Endothelial cell of umbilical vein (primary cell): ENCODE results near the gene ZNF839. TPM values are rescaled to one million over a fixed set of nuclear protein-coding genes. Genes with fewer than 3 reads are reported as not detected.

Experiments used
- BruUV-seq: library from RNA; stranded (reverse); fragments of 400-500 nt; replicated peaks from 2 replicates; lab custom pipeline; 2021; lab: Mats Ljungman, UMichigan
- CTCF ChIA-PET: fragments of 300-600, 350-600 bp; sonication (Branson Sonifier 250); formaldehyde crosslinking; loops from one replicate; lab custom pipeline; 2021; ENCODE audit warnings: antibody characterized with exemption, inconsistent platforms; lab: Charles Lee
- POLR2A ChIA-PET: fragments of 300-600, 350-600 bp; sonication (Branson Sonifier 250); formaldehyde crosslinking; loops from one replicate; lab custom pipeline; 2021; ENCODE audit warnings: antibody characterized with exemption, inconsistent platforms; lab: Charles Lee
- DNase-seq: peaks from one replicate; pipeline ENCODE4 v3.0.0-alpha.2; 2011; ENCODE audit warnings: low read depth, low spot score
- FAIRE-seq: peaks from 2 replicates; lab custom pipeline; 2011; peaks lifted over from hg19 to GRCh38; lab: Jason Lieb, UNC
- H2AFZ ChIP-seq: 2 replicates; pipeline ENCODE4 v1.6.0; 2012; ENCODE audit warnings: low read depth, low read length, control low read depth, inconsistent platforms
- H3K27ac ChIP-seq: 2 replicates; pipeline ENCODE4 v1.5.1; 2011; ENCODE audit warnings: low read depth, mild to moderate bottlenecking, control low read depth, low read length, moderate library complexity; ENCODE audit not compliant: insufficient read depth
- H3K27me3 ChIP-seq, 2 experiments: 2 replicates each; pipeline versions ENCODE4 v1.6.0 to v1.6.1; 2011; ENCODE audit warnings: low read length in 2 of 2, mixed read lengths in 1 of 2; ENCODE audit not compliant: control insufficient read depth in 2 of 2, insufficient read depth in 2 of 2
- H3K36me3 ChIP-seq, 2 experiments: 2 replicates in 1 of 2; 3 replicates in 1 of 2; pipeline ENCODE4 v1.5.1; 2011; ENCODE audit warnings: low read length in 2 of 2, mild to moderate bottlenecking in 1 of 2, moderate library complexity in 1 of 2; ENCODE audit not compliant: control insufficient read depth in 2 of 2, insufficient read depth in 2 of 2; ENCODE audit errors: extremely low read depth in 1 of 2
- H3K4me1 ChIP-seq: 3 replicates; pipeline ENCODE4 v1.5.1; 2011; ENCODE audit warnings: mild to moderate bottlenecking, low read length; ENCODE audit not compliant: control insufficient read depth, insufficient read depth; ENCODE audit errors: extremely low read depth
- H3K4me2 ChIP-seq: 2 replicates; pipeline ENCODE4 v1.6.1; 2011; ENCODE audit warnings: low read length, control low read depth, mixed read lengths; ENCODE audit not compliant: insufficient read depth
- H3K4me3 ChIP-seq, 3 experiments: fragments of 200-600 bp in 1 of 3; sonication (generic), shearing (Covaris generic) in 1 of 3; replicated peaks in 1 of 3; 2 replicates each; pipeline ENCODE4 v1.5.1; 2011 to 2016; ENCODE audit warnings: control low read depth in 3 of 3, low read length in 3 of 3, mild to moderate bottlenecking in 2 of 3, inconsistent platforms in 1 of 3, low read depth in 1 of 3, moderate library complexity in 1 of 3; ENCODE audit not compliant: insufficient read depth in 1 of 3
- H3K79me2 ChIP-seq: 2 replicates; pipeline ENCODE4 v1.6.0; 2012; ENCODE audit warnings: low read length, inconsistent platforms; ENCODE audit not compliant: control insufficient read depth, insufficient read depth
- H3K9ac ChIP-seq: replicated peaks from 2 replicates; pipeline ENCODE3; 2011; ENCODE audit warnings: low read length, control low read depth; ENCODE audit not compliant: insufficient read depth; ENCODE audit errors: extremely low read depth
- H3K9me1 ChIP-seq: replicated peaks from 3 replicates; pipeline ENCODE4 v1.6.0; 2011; ENCODE audit warnings: mild to moderate bottlenecking, low read length; ENCODE audit not compliant: control insufficient read depth, insufficient read depth; ENCODE audit errors: extremely low read depth
- H3K9me3 ChIP-seq: replicated peaks from 2 replicates; pipeline ENCODE4 v1.5.1; 2012; ENCODE audit warnings: low read length, inconsistent platforms; ENCODE audit not compliant: control insufficient read depth, insufficient read depth
- H4K20me1 ChIP-seq: replicated peaks from 2 replicates; pipeline ENCODE3; 2011; ENCODE audit warnings: mild to moderate bottlenecking, low read length; ENCODE audit not compliant: control insufficient read depth, insufficient read depth; ENCODE audit errors: extremely low read depth
- CTCF ChIP-seq, 2 donors: IDR thresholded peaks; 1 replicate in 1 of 2; 2 replicates in 1 of 2; pipeline ENCODE4 v1.5.1; 2011; ENCODE audit warnings: low read length in 2 of 2, mild to moderate bottlenecking in 2 of 2, moderate library complexity in 2 of 2, control low read depth in 1 of 2, inconsistent platforms in 1 of 2, low read depth in 1 of 2; ENCODE audit not compliant: insufficient read depth in 1 of 2; ENCODE audit errors: extremely low read depth in 1 of 2
- EZH2 ChIP-seq: IDR thresholded peaks from 2 replicates; pipeline ENCODE4 v1.6.1; 2012; ENCODE audit warnings: borderline replicate concordance, low read depth, mild to moderate bottlenecking, moderate library complexity, low read length, inconsistent platforms; ENCODE audit not compliant: severe bottlenecking
- FOS ChIP-seq: IDR thresholded peaks from 2 replicates; pipeline ENCODE4 v1.6.1; 2011; ENCODE audit warnings: mild to moderate bottlenecking, low read length, moderate library complexity, borderline replicate concordance; ENCODE audit not compliant: insufficient read depth
- GATA2 ChIP-seq: IDR thresholded peaks from 2 replicates; pipeline ENCODE4 v1.7.0; 2011; ENCODE audit warnings: low read depth, mild to moderate bottlenecking, moderate library complexity, mixed read lengths, low read length; ENCODE audit not compliant: insufficient read length, insufficient read depth
- JUN ChIP-seq: IDR thresholded peaks from 2 replicates; pipeline ENCODE4 v1.6.1; 2011; ENCODE audit warnings: borderline replicate concordance, low read depth; ENCODE audit not compliant: insufficient read length, insufficient read depth
- MAX ChIP-seq: IDR thresholded peaks from 2 replicates; pipeline ENCODE4 v1.6.1; 2011; ENCODE audit not compliant: insufficient read depth, insufficient read length
- POLR2A ChIP-seq: IDR thresholded peaks from 2 replicates; pipeline ENCODE4 v1.6.1; 2012; ENCODE audit warnings: low read depth, mild to moderate bottlenecking, control low read depth, low read length
- dilution Hi-C: fragments of 300-500 bp; cut with MboI; formaldehyde crosslinking; loops from one replicate; pipeline ENCODE4 v1.15.0; 2019; ENCODE audit warnings: low sequenced_read_pairs; ENCODE audit not compliant: extremely low pct_ligation_motif_present
- intact Hi-C: fragments of 100-400 bp; cut with micrococcal nuclease; formaldehyde crosslinking; loops from one replicate; pipeline ENCODE4 v1.10.0; 2022
- polyA plus RNA-seq, 4 experiments: library from polyadenylated mRNA; depleted of rRNA in 3 of 4; stranded (reverse) in 3 of 4; unstranded in 1 of 4; fragments of >200 nt; gene quantifications; 2 replicates each; pipeline versions ENCODE4 v1.2.1 to v1.2.3, GENCODE V29; 2011 to 2012; ENCODE audit warnings: missing spikeins in 1 of 4
- total RNA-seq: library from RNA; stranded (reverse); gene quantifications from 2 replicates; pipeline ENCODE4 v1.2.3, GENCODE V29; 2021

ZNF839 gene
- total and polyA plus RNA-seq, 2 donors (not counting 3 experiments of a cell fraction or from before 2014, with no cell fraction given) = 9.8 to 12.5 TPM

DNA sequence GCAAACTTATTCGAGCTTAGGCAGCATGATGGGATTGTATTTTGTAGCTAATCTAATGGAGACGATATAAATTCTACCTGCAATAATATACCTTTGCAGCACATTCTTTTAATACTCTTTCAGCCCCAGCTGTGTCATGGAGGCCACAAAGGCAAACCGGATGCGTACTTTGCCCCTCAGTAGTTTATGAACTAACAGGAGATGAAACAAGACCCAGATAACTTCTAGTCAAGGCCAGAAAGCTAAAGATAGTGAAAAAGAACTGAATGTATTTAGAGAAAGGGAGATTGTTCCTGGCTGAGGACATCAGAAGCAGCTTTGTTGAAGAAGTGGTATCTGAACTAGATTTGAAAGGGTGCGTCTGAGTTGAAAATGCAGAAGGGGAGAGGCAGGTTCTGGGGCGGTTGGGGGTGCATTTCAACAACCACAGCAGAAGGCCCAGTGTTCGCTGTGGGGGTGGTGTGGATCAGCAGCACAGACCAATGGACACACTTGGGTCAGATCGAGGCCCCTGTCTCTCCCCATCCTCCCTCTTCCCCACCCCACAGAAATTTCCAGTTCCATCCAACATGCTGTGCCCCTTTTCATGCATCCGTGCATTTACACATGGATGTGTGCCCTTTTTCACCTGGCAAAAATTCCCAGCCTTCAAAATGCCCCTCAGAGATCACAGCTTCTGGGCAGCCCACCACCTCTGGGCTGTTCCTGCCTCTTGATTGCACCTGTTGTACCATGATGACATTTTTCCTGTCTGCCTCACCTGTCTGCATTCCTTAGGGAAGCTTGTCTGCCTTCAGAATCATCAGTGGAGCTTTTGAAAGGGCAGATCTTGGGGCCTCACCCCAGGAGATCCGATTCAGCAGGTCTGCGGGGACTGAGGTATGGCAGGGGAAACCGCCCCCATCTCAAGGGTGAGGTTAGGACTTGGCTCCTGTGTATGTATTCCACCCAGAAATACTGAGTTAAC, 2.2 kb downstream of the ZNF839 start:
- CTCF ChIA-PET = interaction anchor here (0.6 kb wide), 1 partner anchor 15 kb away, joined by 5 read pairs; no protein-coding TSS in a partner anchor
- dilution Hi-C loops = no loop called here
- POLR2A ChIA-PET = no interaction called here

DNA sequence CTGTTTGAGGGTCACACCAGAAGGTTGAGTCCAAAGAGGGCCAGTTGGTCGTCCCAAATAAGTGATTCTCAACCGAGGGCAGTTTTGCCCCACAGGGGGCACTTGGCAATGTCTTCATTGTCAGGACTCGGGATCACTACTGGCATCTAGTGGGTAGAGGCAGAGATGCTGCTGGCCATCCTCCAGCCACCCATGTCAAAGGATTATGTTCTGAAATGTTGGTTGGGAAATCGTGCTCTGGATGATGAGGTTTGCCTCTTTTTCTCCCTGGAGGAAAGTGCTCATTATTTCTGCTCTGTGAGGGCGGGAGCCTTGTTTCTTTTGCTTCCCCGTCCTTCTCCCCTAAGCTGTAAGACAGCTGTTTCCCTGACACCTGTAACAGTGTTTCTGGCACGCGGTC, 3.6 kb downstream of the ZNF839 start:
- dilution Hi-C loops = no loop called here
- BruUV-seq = no TSS peak
- no peak overlapping the region for H3K4me3 ChIP-seq
- ChIA-PET POLR2A (no interaction called here), CTCF (no interaction called here)
- no peak overlapping the region for H3K4me2 ChIP-seq
- H3K4me1 ChIP-seq = peaks cover 10% of the 10 kb centered on the region
- DNase-seq (peak; percentile 71), FAIRE-seq (peak; percentile 85)
- no peaks in the 10 kb centered on the region for H3K9me3 ChIP-seq
- no peak overlapping the region for H3K9ac ChIP-seq
- no peaks in the 10 kb centered on the region for H4K20me1 ChIP-seq
- TF ChIP-seq CTCF (IDR thresholded peaks at IDR 0.05; ENCODE audit: extremely low read depth in 1 of 2, insufficient read depth in 1 of 2, low read depth in 1 of 2, low read length in 2 of 2) (peak; percentile 60 to 79), MAX (no peak), FOS (no peak), EZH2 (no peak), GATA2 (no peak)
- H3K36me3 ChIP-seq = peaks cover 0 to 3% of the 10 kb centered on the region in 2 experiments
- no peaks in the 10 kb centered on the region for H3K9me1 ChIP-seq
- H3K27ac ChIP-seq = no peak overlapping the region
- H3K79me2 ChIP-seq = peaks cover 5% of the 10 kb centered on the region
- intact Hi-C loops = loop anchor here (2.0 kb wide), 1 partner anchor 194 kb away; no protein-coding TSS in a partner anchor
- H2AFZ ChIP-seq = no peak overlapping the region
- H3K27me3 ChIP-seq = no peaks in the 10 kb centered on the region

More for the DNA sequence above, 2.2 kb downstream of the ZNF839 start:
- H3K4me1 ChIP-seq = peaks cover 16% of the 10 kb centered on the region
- no peaks in the 10 kb centered on the region for H3K9me3 ChIP-seq
- H3K79me2 ChIP-seq = peaks cover 5% of the 10 kb centered on the region
- no peak overlapping the region for H3K4me2 ChIP-seq
- no TSS peak for BruUV-seq
- H4K20me1 ChIP-seq = no peaks in the 10 kb centered on the region
- no peak for FAIRE-seq
- no peak overlapping the region for H3K27ac ChIP-seq
- H3K9me1 ChIP-seq = no peaks in the 10 kb centered on the region
- intact Hi-C loops = loop anchor here (2.0 kb wide), 1 partner anchor 195 kb away; no protein-coding TSS in a partner anchor
- DNase-seq = no peak
- H3K27me3 ChIP-seq = no peaks in the 10 kb centered on the region
- TF ChIP-seq POLR2A (no peak), JUN (no peak), MAX (no peak), EZH2 (no peak)
- peaks cover 0 to 3% of the 10 kb centered on the region in 2 experiments for H3K36me3 ChIP-seq
- H3K9ac ChIP-seq = no peak overlapping the region
- no peak overlapping the region for H2AFZ ChIP-seq
- no peak overlapping the region for H3K4me3 ChIP-seq
